Kidney (tissue), 14 donors: Measurements from ENCODE around the gene IPO4. TPM values are rescaled to one million over a fixed set of nuclear protein-coding genes. Genes with fewer than 3 reads are reported as not detected.

Experiments
- DNase-seq, 5 donors: peaks; one replicate each; pipeline ENCODE4 v3.0.0-alpha.2; 2013 to 2020
- FAIRE-seq: peaks from 2 replicates; lab custom pipeline; 2012; peaks lifted over from hg19 to GRCh38; lab: Jason Lieb, UNC
- H3K27ac ChIP-seq, 2 donors: one replicate each; pipeline ENCODE4 v1.7.0; 2013; ENCODE audit warnings: low read depth in 2 of 2, low read length in 2 of 2, inconsistent platforms in 1 of 2
- H3K27me3 ChIP-seq: one replicate; pipeline ENCODE4 v1.7.1; 2013; ENCODE audit warnings: low read length, inconsistent platforms; ENCODE audit not compliant: control insufficient read depth, insufficient read depth
- H3K36me3 ChIP-seq, 3 donors: one replicate each; pipeline versions ENCODE4 v1.7.0 to v1.7.1; 2013; ENCODE audit warnings: low read length in 3 of 3, control low read depth in 1 of 3, inconsistent platforms in 1 of 3; ENCODE audit not compliant: insufficient read depth in 3 of 3, control insufficient read depth in 2 of 3
- H3K4me1 ChIP-seq, 3 donors: one replicate each; pipeline versions ENCODE4 v1.7.0 to v1.7.1; 2013; ENCODE audit warnings: low read length in 3 of 3, inconsistent platforms in 1 of 3, low read depth in 1 of 3; ENCODE audit not compliant: control insufficient read depth in 2 of 3, insufficient read depth in 2 of 3
- H3K4me3 ChIP-seq, 3 donors: one replicate each; pipeline versions ENCODE4 v1.7.0 to v1.8.1; 2013; ENCODE audit warnings: low read length in 3 of 3, control low read depth in 1 of 3, inconsistent platforms in 1 of 3
- H3K9ac ChIP-seq, 3 donors: one replicate each; pipeline versions ENCODE4 v1.7.0 to v1.7.1; 2013; ENCODE audit warnings: low read length in 3 of 3, control low read depth in 1 of 3, inconsistent platforms in 1 of 3
- H3K9me3 ChIP-seq, 3 donors: one replicate each; pipeline versions ENCODE4 v1.7.0 to v1.7.1; 2013; ENCODE audit warnings: low read length in 3 of 3, control low read depth in 1 of 3, inconsistent platforms in 1 of 3; ENCODE audit not compliant: control insufficient read depth in 2 of 3, insufficient read depth in 1 of 3
- CTCF ChIP-seq: IDR thresholded peaks from 3 replicates; pipeline ENCODE4 v1.5.1; 2012; ENCODE audit warnings: mild to moderate bottlenecking, moderate library complexity, borderline replicate concordance; ENCODE audit not compliant: insufficient read depth; ENCODE audit errors: extremely low read depth
- intact Hi-C: fragments of 100-400 bp; cut with DNase I; formaldehyde crosslinking; loops from one replicate; pipeline ENCODE4 v1.11.1; 2022
- polyA plus RNA-seq: library from polyadenylated mRNA; stranded (reverse); fragments of 350-450 nt; fragmentation: Illumina TruSeq; extraction: RNeasy Lipid Tissue Mini Kit (QIAGEN cat#74804); gene quantifications from one replicate; pipeline ENCODE4 v1.2.3, GENCODE V29; 2014; ENCODE audit warnings: low read depth, low replicate concordance; ENCODE audit not compliant: insufficient read depth
- total RNA-seq: library from RNA; stranded (reverse); fragmentation: NEBNext Ultra II Directional; extraction: Animal tissue kit (Norgen Biotek cat#: 25700); gene quantifications from one replicate; pipeline ENCODE4 v1.2.1, GENCODE V29; 2021
- donor health status: control.
- donor health status: control.
- donor health status: control.
- donor health status: control.
- donor health status: control.
- donor health status: DM: yes; HTN: yes; CAD: no.
- donor health status: Normal renal cell carcinoma (clear cell type).

Gene IPO4
- total and polyA plus RNA-seq, 2 donors from 2014 or later: 22.2 to 49.5 TPM

GRCh38 chr14:24150993-24151392, 37.6 kb downstream of the IPO4 start:
- intact Hi-C loops: no loop called here
- Histone ChIP-seq H3K27ac (no peak overlapping the region), H3K9ac (no peak overlapping the region), H3K4me1 (peaks cover 0 to 9% (median under 1%) of the 10 kb centered on the region in 3 donors), H3K27me3 (no peaks in the 10 kb centered on the region), H3K9me3 (no peaks in the 10 kb centered on the region), H3K36me3 (peaks cover 7 to 50% (median 44%) of the 10 kb centered on the region in 3 donors), H3K4me3 (no peak overlapping the region)
- FAIRE-seq: no peak
- peak in 1 of 5 donors; percentile 41 for DNase-seq
- no peak for TF ChIP-seq CTCF

GRCh38 chr14:24150567-24150966, 38.0 kb downstream of the IPO4 start:
- no peak for FAIRE-seq
- no peak for TF ChIP-seq CTCF

GRCh38 chr14:24150061-24150460, 38.6 kb downstream of the IPO4 start:
- peaks cover 4 to 41% (median 34%) of the 10 kb centered on the region in 3 donors for H3K36me3 ChIP-seq
- no peak overlapping the region for H3K27ac ChIP-seq
- no peaks in the 10 kb centered on the region for H3K27me3 ChIP-seq
- no peak overlapping the region for H3K4me3 ChIP-seq
- no peak for TF ChIP-seq CTCF
- H3K9me3 ChIP-seq: no peaks in the 10 kb centered on the region
- intact Hi-C loops: no loop called here
- H3K9ac ChIP-seq: no peak overlapping the region
- peaks cover 2 to 19% (median 6%) of the 10 kb centered on the region in 3 donors for H3K4me1 ChIP-seq
- DNase-seq: peak in 1 of 5 donors; percentile 57
- FAIRE-seq: no peak

More at GRCh38 chr14:24150567-24150966, 38.0 kb downstream of the IPO4 start:
- Histone ChIP-seq H3K36me3 (peaks cover 4 to 46% (median 40%) of the 10 kb centered on the region in 3 donors), H3K4me1 (peaks cover 2 to 14% (median 3%) of the 10 kb centered on the region in 3 donors), H3K27ac (no peak overlapping the region), H3K27me3 (no peaks in the 10 kb centered on the region), H3K9me3 (no peaks in the 10 kb centered on the region), H3K9ac (no peak overlapping the region), H3K4me3 (no peak overlapping the region)
- intact Hi-C loops: no loop called here
- no peak for DNase-seq
